Thyroid gland (tissue), 4 donors: ENCODE results near the gene GP5.

Source experiments
- CTCF ChIP-seq, 6 experiments: fragments of 200-600 bp in 3 of 6; fragments of 450-650 bp in 3 of 6; sonication (generic) in 3 of 6; IDR thresholded peaks; one replicate each; pipeline ENCODE4 v1.5.1; 2016 to 2019; ENCODE audit warnings: antibody characterized with exemption in 6 of 6, mild to moderate bottlenecking in 2 of 6, inconsistent platforms in 1 of 6, moderate library complexity in 1 of 6
- POLR2A ChIP-seq, 2 donors: fragments of 450-650 bp; IDR thresholded peaks; one replicate each; pipeline ENCODE4 v1.6.1; 2017; ENCODE audit warnings: antibody characterized with exemption in 2 of 2, mild to moderate bottlenecking in 2 of 2, moderate library complexity in 1 of 2

- TF ChIP-seq CTCF (IDR thresholded peaks at IDR 0.05) (no peak), POLR2A (IDR thresholded peaks at IDR 0.05) (no peak)
Observed at GRCh38 chr3:194389269-194389668, 9.8 kb downstream of the GP5 start.
